Measurements from ENCODE around the gene SMAD2.

GRCh38 chr18:47882641-47883040 is 47.8 kb downstream of the SMAD2 start:
- TF ChIP-seq GATA2 (IDR thresholded peaks at IDR 0.05; ENCODE audit: low read depth, low read length) (no peak), GATA3 (IDR thresholded peaks at IDR 0.05; ENCODE audit: low read depth, low read length) (no peak)
